HepG2 (cell line): ENCODE data around the gene YIF1B. TPM values are rescaled to one million over a fixed set of nuclear protein-coding genes. Genes with fewer than 3 reads are reported as not detected.
A peak's percentile ranks its signal among the peaks of the same experiment; 100 is the strongest.

Source experiments
- CAMTA2 ChIP-seq: sonication (generic); formaldehyde crosslinking; IDR thresholded peaks from 2 replicates; pipeline ENCODE4 v1.4.0; 2020; ENCODE audit warnings: mild to moderate bottlenecking, missing genetic modification reagents, borderline replicate concordance
- DPF2 ChIP-seq: sonication (generic); formaldehyde crosslinking; IDR thresholded peaks from 2 replicates; pipeline ENCODE4 v1.4.0; 2020; ENCODE audit warnings: mild to moderate bottlenecking, low read depth, missing genetic modification reagents, borderline replicate concordance
- HNRNPUL1 ChIP-seq: fragments of 200-400 bp; formaldehyde crosslinking; IDR thresholded peaks from 2 replicates; pipeline ENCODE4 v1.6.1; 2017; ENCODE audit warnings: low read depth, mild to moderate bottlenecking, low read length, moderate library complexity
- MTF2 ChIP-seq: sonication (generic); formaldehyde crosslinking; IDR thresholded peaks from 2 replicates; pipeline ENCODE4 v1.5.0; 2020; ENCODE audit warnings: missing genetic modification reagents, borderline replicate concordance
- NCOA1 ChIP-seq: sonication (generic); formaldehyde crosslinking; IDR thresholded peaks from 2 replicates; pipeline ENCODE4 v1.9.0; 2021; ENCODE audit warnings: missing genetic modification reagents
- NFE2 ChIP-seq: sonication (generic); formaldehyde crosslinking; IDR thresholded peaks from 2 replicates; pipeline ENCODE4 v1.4.0; 2020; ENCODE audit warnings: missing genetic modification reagents
- NR2C2 ChIP-seq: sonication (generic); formaldehyde crosslinking; IDR thresholded peaks from 2 replicates; pipeline ENCODE4 v1.4.0; 2020; ENCODE audit warnings: missing genetic modification reagents, mild to moderate bottlenecking, moderate library complexity, borderline replicate concordance
- PCBP1 ChIP-seq: fragments of 200-400 bp; formaldehyde crosslinking; IDR thresholded peaks from 2 replicates; pipeline ENCODE4 v1.6.1; 2017; ENCODE audit warnings: mild to moderate bottlenecking, low read depth, low read length, borderline replicate concordance
- RXRA ChIP-seq: sonication (generic); formaldehyde crosslinking; IDR thresholded peaks from 2 replicates; pipeline ENCODE4 v1.5.1; 2020; ENCODE audit warnings: missing genetic modification reagents
- SP4 ChIP-seq: sonication (generic); formaldehyde crosslinking; IDR thresholded peaks from 2 replicates; pipeline ENCODE4 v1.8.1; 2023; ENCODE audit warnings: mild to moderate bottlenecking, missing genetic modification reagents
- STAT6 ChIP-seq: sonication (generic); formaldehyde crosslinking; IDR thresholded peaks from 2 replicates; pipeline ENCODE4 v1.4.0; 2020; ENCODE audit warnings: missing genetic modification reagents, mild to moderate bottlenecking, borderline replicate concordance
- TMF1 ChIP-seq: sonication (generic); formaldehyde crosslinking; IDR thresholded peaks from 2 replicates; pipeline ENCODE4 v1.8.1; 2022; ENCODE audit warnings: low read depth, missing genetic modification reagents
- USF2 ChIP-seq, 2 experiments: sonication (generic) in 1 of 2; formaldehyde crosslinking in 1 of 2; IDR thresholded peaks; 2 replicates each; pipeline versions ENCODE4 v1.5.1 to v1.6.1; 2011 to 2020; ENCODE audit warnings: borderline replicate concordance in 1 of 2, low read depth in 1 of 2, low read length in 1 of 2, mild to moderate bottlenecking in 1 of 2, missing genetic modification reagents in 1 of 2, moderate library complexity in 1 of 2
- ZBTB20 ChIP-seq: sonication (generic); formaldehyde crosslinking; IDR thresholded peaks from 2 replicates; pipeline ENCODE4 v1.8.1; 2023; ENCODE audit warnings: missing genetic modification reagents, low read depth, mild to moderate bottlenecking, borderline replicate concordance
- ZIK1 ChIP-seq: sonication (generic); formaldehyde crosslinking; IDR thresholded peaks from 2 replicates; pipeline ENCODE4 v1.5.0; 2020; ENCODE audit warnings: mild to moderate bottlenecking, low read depth, missing genetic modification reagents, borderline replicate concordance
- ZNF335 ChIP-seq: sonication (generic); formaldehyde crosslinking; IDR thresholded peaks from 2 replicates; pipeline ENCODE4 v1.4.0; 2020; ENCODE audit warnings: missing genetic modification reagents
- ZNF354B ChIP-seq: sonication (generic); formaldehyde crosslinking; IDR thresholded peaks from 2 replicates; pipeline ENCODE4 v1.8.0; 2022; ENCODE audit warnings: mild to moderate bottlenecking, missing genetic modification reagents
- ZNF510 ChIP-seq: sonication (generic); formaldehyde crosslinking; IDR thresholded peaks from 2 replicates; pipeline ENCODE4 v1.4.0; 2020; ENCODE audit warnings: low read depth, mild to moderate bottlenecking, missing genetic modification reagents
- ZNF747 ChIP-seq: sonication (generic); formaldehyde crosslinking; IDR thresholded peaks from 2 replicates; pipeline ENCODE4 v1.8.1; 2023; ENCODE audit warnings: missing genetic modification reagents, mild to moderate bottlenecking, borderline replicate concordance
- polyA plus RNA-seq, 8 experiments: library from polyadenylated mRNA; depleted of rRNA in 3 of 8; stranded (reverse) in 7 of 8; unstranded in 1 of 8; fragments of >200 nt; fragmentation: Illumina TruSeq in 4 of 8; extraction: Trizol in 4 of 8; gene quantifications; 2 replicates each; pipeline versions ENCODE4 v1.2.1 to v1.2.3, GENCODE V29; 2011 to 2016; ENCODE audit warnings: low read depth in 4 of 8, missing spikeins in 1 of 8, mixed read lengths in 1 of 8; ENCODE audit not compliant: insufficient read depth in 1 of 8
- total RNA-seq, 5 experiments: library from RNA; depleted of rRNA; stranded (reverse); fragments of >200 nt; fragmentation: Illumina TruSeq; extraction: Trizol; gene quantifications; 2 replicates each; pipeline ENCODE4 v1.2.3, GENCODE V29; 2016; ENCODE audit warnings: low read depth in 1 of 5
- TF ChIP-seq, protein P1 (sequence below): IDR thresholded peaks from 2 replicates; pipeline ENCODE4 v1.6.1; 2016; ENCODE audit warnings: missing biosample characterization, missing genetic modification reagents, low read depth
- TF ChIP-seq, protein P2 (sequence below): sonication (generic); formaldehyde crosslinking; conservative IDR thresholded peaks from 2 replicates; pipeline ENCODE4 v1.5.0; 2020; ENCODE audit warnings: missing genetic modification reagents

Gene YIF1B
- total and polyA plus RNA-seq, 2 of the 13 experiments (the other 11 are each of a cell fraction or from before 2014, with no cell fraction given): 41.4 to 85.2 TPM

DNA sequence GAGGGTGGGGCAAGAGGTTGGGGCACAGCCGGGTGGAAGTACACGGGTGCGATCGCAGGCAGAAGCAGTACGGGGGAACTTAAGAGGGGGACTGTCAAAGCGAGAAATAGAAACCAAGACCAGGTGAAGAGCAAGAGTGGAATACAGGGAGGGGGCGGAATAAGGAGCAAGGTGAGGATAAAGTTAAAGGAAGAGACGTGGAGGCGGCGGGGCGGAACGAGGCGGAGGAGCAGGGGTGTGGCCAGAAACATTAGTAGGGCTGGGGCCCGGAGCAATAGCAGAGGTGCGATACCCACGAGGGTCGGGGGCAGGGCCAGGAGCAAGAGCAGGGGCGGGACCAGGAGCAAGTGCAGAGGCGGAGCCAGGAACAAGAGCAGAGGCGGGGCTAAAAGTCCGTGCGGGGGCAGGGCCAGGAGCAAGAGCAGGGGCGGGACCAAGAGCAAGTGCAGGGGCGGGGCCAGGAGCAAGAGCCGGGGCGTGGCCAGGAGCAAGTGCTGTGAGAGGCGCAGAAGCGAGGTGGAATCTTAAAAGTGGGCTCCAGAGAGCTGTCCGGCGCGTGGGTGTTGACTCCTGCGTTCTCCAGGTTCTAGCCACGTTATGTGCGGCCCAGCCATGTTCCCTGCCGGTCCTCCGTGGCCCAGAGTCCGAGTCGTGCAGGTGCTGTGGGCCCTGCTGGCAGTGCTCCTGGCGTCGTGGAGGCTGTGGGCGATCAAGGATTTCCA lies 21.1 kb upstream of the YIF1B start (continued):
- TF ChIP-seq USF2 (IDR thresholded peaks at IDR 0.05; ENCODE audit: low read depth, low read length) (no peak), USF2 (CRISPR knock-in tag; IDR thresholded peaks at IDR 0.05; ENCODE audit: borderline replicate concordance) (no peak), NFE2 (CRISPR knock-in tag) (no peak), ZNF747 (CRISPR knock-in tag) (no peak), MTF2 (CRISPR knock-in tag) (no peak), ZIK1 (CRISPR knock-in tag) (0 out of 2 replicates have a peak, but pooled peaks have one; percentile 61), RXRA (CRISPR knock-in tag) (0 out of 2 replicates have a peak, but pooled peaks have one; percentile 31), DPF2 (no peak), ZNF354B (CRISPR knock-in tag) (no peak), ZBTB20 (CRISPR knock-in tag) (no peak), STAT6 (no peak), HNRNPUL1 (no peak), CAMTA2 (CRISPR knock-in tag) (no peak), PCBP1 (no peak), SP4 (CRISPR knock-in tag) (peak; percentile 70), ZNF335 (CRISPR knock-in tag) (no peak), NR2C2 (CRISPR knock-in tag) (no peak), TMF1 (CRISPR knock-in tag) (peak; percentile 81; the same call in 1 of the 2 replicates), ZNF510 (no peak), NCOA1 (CRISPR knock-in tag) (no peak)
- TF ChIP-seq, protein P1, sequence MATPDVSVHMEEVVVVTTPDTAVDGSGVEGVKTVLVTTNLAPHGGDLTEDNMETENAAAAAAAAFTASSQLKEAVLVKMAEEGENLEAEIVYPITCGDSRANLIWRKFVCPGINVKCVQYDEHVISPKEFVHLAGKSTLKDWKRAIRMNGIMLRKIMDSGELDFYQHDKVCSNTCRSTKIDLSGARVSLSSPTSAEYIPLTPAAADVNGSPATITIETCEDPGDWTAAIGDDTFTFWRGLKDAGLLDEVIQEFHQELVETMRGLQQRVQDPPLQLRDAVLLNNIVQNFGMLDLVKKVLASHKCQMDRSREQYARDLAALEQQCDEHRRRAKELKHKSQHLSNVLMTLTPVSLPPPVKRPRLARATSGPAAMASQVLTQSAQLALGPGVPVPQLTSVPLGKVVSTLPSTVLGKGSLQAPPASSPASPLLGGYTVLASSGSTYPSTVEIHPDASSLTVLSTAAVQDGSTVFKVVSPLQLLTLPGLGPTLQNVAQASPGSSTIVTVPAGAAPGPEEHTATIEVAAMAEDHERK (CRISPR knock-in tag): no peak
- TF ChIP-seq, protein P2, sequence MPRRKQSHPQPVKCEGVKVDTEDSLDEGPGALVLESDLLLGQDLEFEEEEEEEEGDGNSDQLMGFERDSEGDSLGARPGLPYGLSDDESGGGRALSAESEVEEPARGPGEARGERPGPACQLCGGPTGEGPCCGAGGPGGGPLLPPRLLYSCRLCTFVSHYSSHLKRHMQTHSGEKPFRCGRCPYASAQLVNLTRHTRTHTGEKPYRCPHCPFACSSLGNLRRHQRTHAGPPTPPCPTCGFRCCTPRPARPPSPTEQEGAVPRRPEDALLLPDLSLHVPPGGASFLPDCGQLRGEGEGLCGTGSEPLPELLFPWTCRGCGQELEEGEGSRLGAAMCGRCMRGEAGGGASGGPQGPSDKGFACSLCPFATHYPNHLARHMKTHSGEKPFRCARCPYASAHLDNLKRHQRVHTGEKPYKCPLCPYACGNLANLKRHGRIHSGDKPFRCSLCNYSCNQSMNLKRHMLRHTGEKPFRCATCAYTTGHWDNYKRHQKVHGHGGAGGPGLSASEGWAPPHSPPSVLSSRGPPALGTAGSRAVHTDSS (CRISPR knock-in tag): no peak
